HG03460 (cell line): ENCODE measurements around the gene PPIE.

Experiments
- ATAC-seq: cut with Tn5 transposase; IDR thresholded peaks from one replicate; pipeline ENCODE4 v1.9.1; 2021; ENCODE audit not compliant: unreplicated experiment

The PPIE gene

DNA sequence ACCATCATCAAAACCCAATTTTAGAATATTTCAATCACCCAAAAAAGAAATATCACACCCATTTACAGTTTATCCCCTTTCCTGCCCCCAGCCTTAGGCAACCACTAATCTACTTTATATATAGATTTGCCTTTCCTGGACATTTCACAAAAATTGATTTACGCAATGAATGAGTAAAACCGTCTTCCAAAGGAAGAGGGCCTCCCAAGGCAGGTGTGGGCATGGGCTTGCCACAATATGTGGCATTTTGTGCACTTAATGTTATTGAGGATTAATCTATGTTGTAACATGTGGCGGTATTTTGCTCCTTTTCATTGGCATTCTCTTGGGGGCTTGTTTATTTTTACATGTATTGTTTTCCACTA, 61.8 kb downstream of the PPIE start:
- no peak for ATAC-seq

DNA sequence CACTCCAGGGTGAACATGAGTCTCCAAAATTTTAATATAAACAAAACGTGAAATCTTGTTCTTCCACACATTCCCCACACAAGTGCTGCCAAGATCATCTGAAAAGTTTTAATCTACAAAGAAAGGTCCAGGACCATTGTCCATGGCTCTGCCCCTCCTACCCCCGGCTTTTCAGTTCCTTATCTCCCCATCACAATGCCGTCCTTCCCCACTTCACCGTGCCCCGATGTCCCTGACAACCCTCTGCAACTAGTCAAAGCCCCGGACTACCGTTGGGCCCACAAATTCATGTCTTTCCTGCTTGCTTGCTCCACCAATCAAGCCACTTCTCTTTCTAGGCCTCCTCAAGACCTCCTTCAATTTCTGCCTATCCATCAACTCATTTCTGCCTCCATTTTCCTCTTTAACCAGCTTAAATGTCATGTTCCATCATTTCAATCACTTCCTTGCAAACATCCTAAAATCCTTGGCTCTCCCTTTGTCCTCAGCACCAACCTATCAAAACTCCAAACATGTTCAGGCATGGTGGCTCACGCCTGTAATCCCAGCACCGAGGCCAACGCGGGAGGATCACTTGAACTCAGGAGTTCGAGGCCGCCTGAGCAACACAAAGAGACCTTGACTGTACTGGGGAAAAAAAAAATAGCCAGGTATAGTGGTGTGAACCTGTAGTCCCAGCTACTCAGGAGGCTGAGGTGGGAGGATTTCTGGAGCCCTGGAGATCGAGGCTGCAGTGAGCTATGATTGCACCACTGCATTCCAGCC, 64.0 kb downstream of the PPIE start:
- ATAC-seq, result no peak

GRCh38 chr1:39805385-39805784, 66.7 kb downstream of the PPIE start:
- ATAC-seq, result no peak

DNA sequence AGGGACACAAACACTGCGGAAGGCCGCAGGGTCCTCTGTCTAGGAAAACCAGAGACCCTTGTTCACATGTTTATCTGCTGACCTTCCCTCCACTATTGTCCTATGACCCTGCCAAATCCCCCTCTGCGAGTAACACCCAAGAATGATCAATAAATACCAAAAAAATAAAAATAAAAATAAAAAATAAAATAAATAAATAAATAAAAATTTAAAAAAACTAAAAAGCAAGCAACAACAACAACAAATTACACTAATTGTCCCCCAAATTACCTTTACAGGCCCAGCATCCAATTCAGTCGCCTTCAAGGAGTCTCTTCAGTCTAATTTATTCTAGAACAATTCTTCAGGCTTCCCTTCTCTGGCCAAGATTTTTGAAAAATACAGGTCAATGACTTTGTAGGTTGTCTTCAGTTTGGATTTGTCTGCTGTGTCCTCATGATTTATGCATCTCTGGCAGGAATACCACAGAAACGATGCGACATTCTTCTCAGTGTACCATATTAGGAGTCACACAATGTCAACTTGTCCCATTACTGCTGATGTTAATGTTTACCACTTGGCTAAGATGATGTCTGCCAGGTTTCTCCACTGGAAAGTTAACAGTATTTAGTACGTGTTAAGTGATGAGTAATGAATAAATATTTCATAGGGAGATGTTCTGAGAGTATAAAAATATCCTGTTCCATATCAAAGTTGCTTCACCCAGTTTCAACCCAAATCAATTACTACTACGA, 70.3 kb downstream of the PPIE start:
- no peak for ATAC-seq

- ATAC-seq, result no peak
Observed at GRCh38 chr1:39812913-39813312, 74.2 kb downstream of the PPIE start.
